PC-9 (cell line): ENCODE measurements around the gene MCOLN1.

Source experiments
- EZH2 ChIP-seq: fragments of 200-600 bp; sonication (generic); IDR thresholded peaks from 2 replicates; pipeline ENCODE4 v1.8.0; 2017; ENCODE audit warnings: antibody characterized with exemption, low read depth
- TF ChIP-seq, protein P1 (sequence below): fragments of 200-600 bp; sonication (generic); conservative IDR thresholded peaks from 2 replicates; pipeline ENCODE4 v1.6.1; 2017; ENCODE audit warnings: mixed run types, antibody characterized with exemption, mild to moderate bottlenecking, moderate library complexity

DNA sequence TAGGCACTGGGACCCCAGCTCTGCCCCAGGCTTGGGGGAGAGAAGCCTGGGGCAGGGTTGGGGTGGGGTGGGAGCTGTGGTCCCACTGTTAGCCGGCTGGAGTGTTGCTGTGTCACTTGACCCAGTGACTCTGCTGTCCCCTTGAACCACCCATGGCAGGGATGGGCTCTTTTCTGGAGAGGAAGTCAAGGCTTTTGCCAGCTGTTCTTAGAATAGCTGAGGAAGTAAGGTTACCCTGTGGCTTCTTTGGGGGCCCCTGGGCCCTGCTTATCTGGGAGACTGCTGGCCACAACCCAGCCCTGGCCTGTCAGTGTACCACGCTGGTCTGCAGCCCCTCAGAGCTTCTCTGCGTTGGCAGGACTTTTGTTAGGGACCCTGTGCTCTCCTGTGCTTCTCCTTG is 22.2 kb downstream of the MCOLN1 start:
- TF ChIP-seq, protein P1, sequence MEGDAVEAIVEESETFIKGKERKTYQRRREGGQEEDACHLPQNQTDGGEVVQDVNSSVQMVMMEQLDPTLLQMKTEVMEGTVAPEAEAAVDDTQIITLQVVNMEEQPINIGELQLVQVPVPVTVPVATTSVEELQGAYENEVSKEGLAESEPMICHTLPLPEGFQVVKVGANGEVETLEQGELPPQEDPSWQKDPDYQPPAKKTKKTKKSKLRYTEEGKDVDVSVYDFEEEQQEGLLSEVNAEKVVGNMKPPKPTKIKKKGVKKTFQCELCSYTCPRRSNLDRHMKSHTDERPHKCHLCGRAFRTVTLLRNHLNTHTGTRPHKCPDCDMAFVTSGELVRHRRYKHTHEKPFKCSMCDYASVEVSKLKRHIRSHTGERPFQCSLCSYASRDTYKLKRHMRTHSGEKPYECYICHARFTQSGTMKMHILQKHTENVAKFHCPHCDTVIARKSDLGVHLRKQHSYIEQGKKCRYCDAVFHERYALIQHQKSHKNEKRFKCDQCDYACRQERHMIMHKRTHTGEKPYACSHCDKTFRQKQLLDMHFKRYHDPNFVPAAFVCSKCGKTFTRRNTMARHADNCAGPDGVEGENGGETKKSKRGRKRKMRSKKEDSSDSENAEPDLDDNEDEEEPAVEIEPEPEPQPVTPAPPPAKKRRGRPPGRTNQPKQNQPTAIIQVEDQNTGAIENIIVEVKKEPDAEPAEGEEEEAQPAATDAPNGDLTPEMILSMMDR: no peak
- no peak for TF ChIP-seq EZH2
